K562 (cell line): ENCODE data around the gene PPP1R9A. TPM values are rescaled to one million over a fixed set of nuclear protein-coding genes. Genes with fewer than 3 reads are reported as not detected.

Experiments
- ATAC-seq: fragments of 200-7000 bp; cut with Tn5 transposase; 3 replicates; pipeline ENCODE4 v1.9.1; 2020; ENCODE audit warnings: moderate library complexity
- BruUV-seq: library from RNA; stranded (reverse); fragments of 400-500 nt; replicated peaks from 2 replicates; lab custom pipeline; 2021; lab: Mats Ljungman, UMichigan
- CTCF ChIA-PET: fragments of 300-600 bp; formaldehyde crosslinking; extraction: SDS; loops from one replicate; lab custom pipeline; 2021; ENCODE audit warnings: low intra/inter-chr PET ratio; lab: Yijun Ruan, JAX
- POLR2A ChIA-PET: fragments of 300-600, 350-650 bp; sonication (Branson Sonifier 250); formaldehyde crosslinking; extraction: SDS; loops from one replicate; lab custom pipeline; 2021; ENCODE audit warnings: antibody characterized with exemption, inconsistent platforms; lab: Yijun Ruan, JAX
- DNase-seq, 4 experiments: peaks; one replicate each; pipeline versions ENCODE4 v3.0.0 to v3.0.0-alpha.2; 2011 to 2018; ENCODE audit warnings: low spot score in 3 of 4, mixed read lengths in 3 of 4; ENCODE audit errors: extremely low read depth in 1 of 4
- FAIRE-seq: peaks from 2 replicates; lab custom pipeline; 2011; peaks lifted over from hg19 to GRCh38; lab: Jason Lieb, UNC
- H2AFZ ChIP-seq: 2 replicates; pipeline ENCODE4 v1.6.0; 2011; ENCODE audit warnings: low read depth, low read length, control low read depth, inconsistent platforms
- H3K27ac ChIP-seq: fragments of 200-600 bp; 3 replicates; pipeline ENCODE4 v1.8.0; 2011; ENCODE audit warnings: low read depth, mild to moderate bottlenecking, control low read depth, inconsistent platforms, low read length, moderate library complexity, mixed read lengths; ENCODE audit errors: extremely low read depth
- H3K27me3 ChIP-seq, 2 experiments: fragments of 300-600 bp in 1 of 2; 2 replicates in 1 of 2; 3 replicates in 1 of 2; pipeline versions ENCODE4 v1.6.0 to v1.8.0; 2011; ENCODE audit warnings: inconsistent platforms in 2 of 2, low read length in 2 of 2, mild to moderate bottlenecking in 1 of 2, mixed read lengths in 1 of 2, moderate library complexity in 1 of 2; ENCODE audit not compliant: control insufficient read depth in 2 of 2, insufficient read depth in 2 of 2
- H3K36me3 ChIP-seq: fragments of 300-600 bp; 3 replicates; pipeline ENCODE4 v1.8.0; 2011; ENCODE audit warnings: mild to moderate bottlenecking, low read length, inconsistent platforms; ENCODE audit not compliant: control insufficient read depth, insufficient read depth
- H3K4me1 ChIP-seq, 2 experiments: fragments of 200-600 bp in 1 of 2; replicated peaks in 1 of 2; 2 replicates in 1 of 2; 3 replicates in 1 of 2; pipeline versions ENCODE4 v1.5.1 to v1.8.0; 2011; ENCODE audit warnings: inconsistent platforms in 2 of 2, low read length in 2 of 2, mild to moderate bottlenecking in 1 of 2, mixed read lengths in 1 of 2, moderate library complexity in 1 of 2; ENCODE audit not compliant: control insufficient read depth in 2 of 2, insufficient read depth in 2 of 2
- H3K4me2 ChIP-seq: 2 replicates; pipeline ENCODE4 v1.6.1; 2011; ENCODE audit warnings: low read length, control low read depth, inconsistent platforms, mixed read lengths; ENCODE audit not compliant: insufficient read depth
- H3K4me3 ChIP-seq: fragments of 200-600 bp; sonication (generic), shearing (Covaris generic); 2 replicates; pipeline ENCODE4 v1.5.1; 2016; ENCODE audit warnings: control low read depth, inconsistent platforms
- H3K79me2 ChIP-seq: fragments of 200-600 bp; 3 replicates; pipeline ENCODE4 v1.8.0; 2011; ENCODE audit warnings: low read length, inconsistent platforms; ENCODE audit not compliant: control insufficient read depth, insufficient read depth
- H3K9ac ChIP-seq, 2 experiments: 2 replicates each; pipeline versions ENCODE4 v1.6.0 to v1.6.1; 2011; ENCODE audit warnings: low read depth in 2 of 2, low read length in 2 of 2, control low read depth in 1 of 2, inconsistent platforms in 1 of 2, mild to moderate bottlenecking in 1 of 2, mixed read lengths in 1 of 2; ENCODE audit not compliant: insufficient read depth in 1 of 2
- H3K9me1 ChIP-seq: one replicate; pipeline ENCODE4 v1.6.0; 2011; ENCODE audit warnings: inconsistent platforms, mild to moderate bottlenecking, low read length, moderate library complexity; ENCODE audit not compliant: control insufficient read depth, insufficient read depth
- H3K9me3 ChIP-seq: replicated peaks from 2 replicates; pipeline ENCODE4 v1.5.1; 2011; ENCODE audit warnings: low read depth, low read length, inconsistent platforms; ENCODE audit not compliant: control insufficient read depth, insufficient read depth
- H4K20me1 ChIP-seq: replicated peaks from 2 replicates; pipeline ENCODE4 v1.6.1; 2011; ENCODE audit warnings: low read length, inconsistent platforms, mixed read lengths; ENCODE audit not compliant: control insufficient read depth, insufficient read depth
- AFF1 ChIP-seq, 2 experiments: fragments of 450-650 bp; IDR thresholded peaks; 2 replicates each; pipeline ENCODE4 v1.6.1; 2018; ENCODE audit warnings: mild to moderate bottlenecking in 2 of 2, low read depth in 1 of 2; ENCODE audit not compliant: partially characterized antibody in 2 of 2
- ARHGAP35 ChIP-seq: fragments of 450-650 bp; IDR thresholded peaks from 2 replicates; pipeline ENCODE4 v1.6.1; 2018; ENCODE audit not compliant: partially characterized antibody
- FIP1L1 ChIP-seq: fragments of 200-400 bp; formaldehyde crosslinking; IDR thresholded peaks from 2 replicates; pipeline ENCODE4 v1.6.1; 2018; ENCODE audit warnings: mild to moderate bottlenecking, low read depth, low read length; ENCODE audit not compliant: poor library complexity, severe bottlenecking
- HMGN3 ChIP-seq: IDR thresholded peaks from 2 replicates; pipeline ENCODE4 v1.6.1; 2011; ENCODE audit warnings: borderline replicate concordance, low read depth, mild to moderate bottlenecking, mixed read lengths, low read length; ENCODE audit not compliant: insufficient read length; ENCODE audit errors: extremely low read depth
- IRF1 ChIP-seq: sonication (generic); formaldehyde crosslinking; IDR thresholded peaks from 2 replicates; pipeline ENCODE4 v1.8.0; 2022; ENCODE audit warnings: missing genetic modification reagents, mild to moderate bottlenecking, borderline replicate concordance
- NFE2 ChIP-seq: IDR thresholded peaks from 2 replicates; pipeline ENCODE4 v1.6.1; 2014; ENCODE audit warnings: antibody characterized with exemption, low read depth
- POLR2H ChIP-seq: IDR thresholded peaks from 2 replicates; pipeline ENCODE4 v1.6.1; 2016; ENCODE audit warnings: missing genetic modification characterization, low read depth, mild to moderate bottlenecking, control low read depth, missing compliant biosample characterization, moderate library complexity
- RBM25 ChIP-seq: fragments of 200-400 bp; formaldehyde crosslinking; IDR thresholded peaks from 2 replicates; pipeline ENCODE4 v1.6.1; 2018; ENCODE audit warnings: low read length, low read depth, moderate library complexity; ENCODE audit not compliant: severe bottlenecking
- SAFB2 ChIP-seq: fragments of 200-400 bp; formaldehyde crosslinking; IDR thresholded peaks from 2 replicates; pipeline ENCODE4 v1.6.1; 2018; ENCODE audit warnings: borderline replicate concordance, low read length, low read depth, moderate library complexity; ENCODE audit not compliant: severe bottlenecking
- SRSF7 ChIP-seq: fragments of 200-400 bp; formaldehyde crosslinking; optimal IDR thresholded peaks from 2 replicates; pipeline ENCODE3; 2017; ENCODE audit warnings: mild to moderate bottlenecking, low read depth, low read length
- TAF1 ChIP-seq: IDR thresholded peaks from 2 replicates; pipeline ENCODE4 v1.6.1; 2011; ENCODE audit warnings: mild to moderate bottlenecking, low read length, moderate library complexity; ENCODE audit not compliant: insufficient read depth, control insufficient read depth, severe bottlenecking; ENCODE audit errors: extremely low read depth
- ZEB2 ChIP-seq: fragments of 450-650 bp; IDR thresholded peaks from 2 replicates; pipeline ENCODE4 v1.6.1; 2016
- ZSCAN32 ChIP-seq: fragments of 450-650 bp; formaldehyde crosslinking; IDR thresholded peaks from 2 replicates; pipeline ENCODE4 v1.4.0; 2020; ENCODE audit warnings: mild to moderate bottlenecking, moderate library complexity
- WGBS: fragments of 100-300 bp; shearing (Covaris generic); methylation state at CpG from one replicate; pipeline ENCODE4 v1.1.6; 2016; ENCODE audit warnings: low coverage, mixed read lengths; ENCODE audit not compliant: insufficient coverage; ENCODE audit errors: missing lambda C conversion rate; 5-methylcytosine and 5-hydroxymethylcytosine counted together
- in situ Hi-C: fragments of 300-500 bp; cut with MboI; formaldehyde crosslinking; loops from 4 replicates; pipeline ENCODE4 v1.15.0; 2018; ENCODE audit warnings: inconsistent platforms, mixed read lengths
- intact Hi-C: fragments of 100-400 bp; cut with micrococcal nuclease; formaldehyde crosslinking; loops from 2 replicates; pipeline ENCODE4 v1.14.2; 2022
- polyA plus RNA-seq, 8 experiments: library from polyadenylated mRNA; depleted of rRNA in 4 of 8; stranded (reverse) in 5 of 8; unstranded in 3 of 8; fragments of >200 nt; fragmentation: Nextera tagmentation in 2 of 8; fragmentation: Illumina TruSeq in 1 of 8; extraction: Ambion mirVana in 2 of 8; extraction: Trizol in 1 of 8; gene quantifications; 2 replicates each; pipeline versions ENCODE4 v1.2.1 to v1.2.3, GENCODE V29; 2011 to 2014; ENCODE audit warnings: inconsistent platforms in 1 of 8, missing spikeins in 1 of 8
- total RNA-seq, 7 experiments: library from RNA; depleted of rRNA in 6 of 7; stranded (reverse); fragments of >200 nt in 6 of 7; fragmentation: Illumina TruSeq in 2 of 7; extraction: Trizol in 2 of 7; gene quantifications; 2 replicates each; pipeline versions ENCODE4 v1.2.1 to v1.2.3, GENCODE V29; 2011 to 2021; ENCODE audit warnings: low replicate concordance in 1 of 7

PPP1R9A gene
- total and polyA plus RNA-seq, 9 of the 15 experiments (the other 6 are each of a cell fraction or from before 2014, with no cell fraction given): 0.24 TPM; not detected in 8

GRCh38 chr7:95311389-95311788 lies 404.0 kb downstream of the PPP1R9A start (continued):
- TF ChIP-seq ZSCAN32 (CRISPR knock-in tag) (no peak), SAFB2 (no peak), IRF1 (no peak), FIP1L1 (no peak), ZEB2 (no peak), ARHGAP35 (no peak), HMGN3 (no peak), SRSF7 (no peak), TAF1 (no peak)

- FAIRE-seq: no peak
- Histone ChIP-seq H2AFZ (no peak overlapping the region), H3K4me3 (no peak overlapping the region), H4K20me1 (no peaks in the 10 kb centered on the region), H3K4me1 (no peaks in the 10 kb centered on the region; a peak in 1 of 5 replicates), H3K9me3 (no peaks in the 10 kb centered on the region), H3K4me2 (no peak overlapping the region), H3K9ac (no peak overlapping the region), H3K36me3 (no peaks in the 10 kb centered on the region), H3K27ac (no peak overlapping the region), H3K79me2 (no peaks in the 10 kb centered on the region), H3K9me1 (no peaks in the 10 kb centered on the region), H3K27me3 (no peaks in the 10 kb centered on the region)
- CTCF ChIA-PET: interaction anchor here (0.6 kb wide), 1 partner anchor 189 kb away, joined by 9 read pairs; no protein-coding TSS in a partner anchor
- no peak for TF ChIP-seq NFE2
- peak; percentile 27 for TF ChIP-seq RBM25
- no peak for TF ChIP-seq AFF1 (IDR thresholded peaks at IDR 0.05; ENCODE audit: low read depth in 1 of 2, partially characterized antibody in 2 of 2)
- no peak for TF ChIP-seq POLR2H (tag)
- intact Hi-C loops (no loop called here), in situ Hi-C loops (no loop called here)
- 0% methylated on average over 4 of the region's 4 CpGs for WGBS
- ATAC-seq: no peak
- BruUV-seq: no TSS peak
- DNase-seq: no peak
- POLR2A ChIA-PET: no interaction called here
These were observed 405.2 kb downstream of the PPP1R9A start for GRCh38 chr7:95312561-95312960.
